ENCODE measurements around the gene BACH1. TPM values are rescaled to one million over a fixed set of nuclear protein-coding genes. Genes with fewer than 3 reads are reported as not detected.

Gene BACH1
- total and polyA plus RNA-seq, 10 of the 15 experiments (the other 5 are each of a cell fraction or from before 2014, with no cell fraction given): 3.2 to 25.7 (median 10.5) TPM

GRCh38 chr21:29265690-29266479 lies 32.8 kb upstream of the BACH1 start:
- Histone ChIP-seq H3K27me3 (replicated peaks in 1 of 2; ENCODE audit: control insufficient read depth in 2 of 2, insufficient read depth in 2 of 2, low read length in 1 of 2) (no peaks in the 10 kb centered on the region), H3K79me2 (ENCODE audit: control insufficient read depth, insufficient read depth, low read length) (no peaks in the 10 kb centered on the region), H4K20me1 (ENCODE audit: control insufficient read depth, insufficient read depth) (no peaks in the 10 kb centered on the region), H3K27ac (ENCODE audit: control insufficient read depth, insufficient read depth) (no peak overlapping the region), H3K9ac (ENCODE audit: control insufficient read depth, insufficient read depth, low read length) (no peak overlapping the region), H3K4me2 (ENCODE audit: control insufficient read depth, insufficient read depth) (no peak overlapping the region), H3K4me1 (ENCODE audit: control insufficient read depth, insufficient read depth, low read length) (no peaks in the 10 kb centered on the region), H3K4me3 (no peak overlapping the region), H2AFZ (ENCODE audit: control insufficient read depth, low read depth, low read length) (no peak overlapping the region), H3K9me3 (replicated peaks; ENCODE audit: control insufficient read depth, insufficient read depth, low read length) (no peaks in the 10 kb centered on the region), H3K36me3 (ENCODE audit: control insufficient read depth in 2 of 2, insufficient read depth in 2 of 2, low read length in 1 of 2) (no peaks in the 10 kb centered on the region)
- FAIRE-seq: peak; percentile 78
- in situ Hi-C loops (cut with MboI): no loop called here
- DNase-seq (ENCODE audit: low read depth, low spot score): peak; percentile 30
- ChIA-PET SMC1A (ENCODE audit: uncharacterized antibody, unreplicated experiment) (interaction anchor here (1.8 kb wide), 1 partner anchor 29 kb away, joined by 6 read pairs; no protein-coding TSS in a partner anchor), POLR2A (interaction anchor here (1.5 kb wide), 1 partner anchor 29 kb away, joined by 4 read pairs; no protein-coding TSS in a partner anchor), RAD21 (ENCODE audit: unreplicated experiment) (no interaction called here), CTCF (interaction anchor here (1.2 kb wide), 1 partner anchor 10 kb away, joined by 3 read pairs; no protein-coding TSS in a partner anchor)
- intact Hi-C loops (cut with micrococcal nuclease; ENCODE audit: unreplicated experiment): no loop called here
- 13% methylated on average over 6 of the region's 6 CpGs for WGBS (ENCODE audit: insufficient coverage, insufficient replicate concordance, low lambda C conversion rate, missing lambda C conversion rate)
- BruUV-seq (replicated peaks): TSS peak; percentile 95
- ATAC-seq: peak; percentile 85
- TF ChIP-seq E2F8 (IDR thresholded peaks at IDR 0.05; ENCODE audit: low read depth, partially characterized antibody) (no peak), PKNOX1 (IDR thresholded peaks at IDR 0.05) (0 out of 2 replicates have a peak, but pooled peaks have one; percentile 18), JUNB (IDR thresholded peaks at IDR 0.05) (peak; percentile 55), NR2C2 (IDR thresholded peaks at IDR 0.05; ENCODE audit: borderline replicate concordance, control insufficient read depth, insufficient read length, low read depth) (no peak), ZNF687 (IDR thresholded peaks at IDR 0.05) (peak; percentile 58), TAF1 (IDR thresholded peaks at IDR 0.05; ENCODE audit: borderline replicate concordance, low read depth, low read length) (no peak), IKZF2 (IDR thresholded peaks at IDR 0.05) (peak; percentile 33 to 40; a peak in 1 of 4 replicates), NFIC (IDR thresholded peaks at IDR 0.05; ENCODE audit: low read depth, low read length) (peak; percentile 10; the same call in 1 of the 2 replicates), FOS (IDR thresholded peaks at IDR 0.05; ENCODE audit: borderline replicate concordance, extremely low read depth, insufficient read length) (no peak), FOXM1 (IDR thresholded peaks at IDR 0.05; ENCODE audit: low read depth, low read length) (peak; percentile 59; the same call in 1 of the 2 replicates), CHD1 (IDR thresholded peaks at IDR 0.05; ENCODE audit: low read depth, low read length) (no peak), ETV6 (conservative IDR thresholded peaks at IDR 0.05 in 1 of 2, IDR thresholded peaks at IDR 0.05 in 1 of 2; ENCODE audit: borderline replicate concordance in 1 of 2, low read depth in 1 of 2) (no peak)

Data from GM12878 (cell line).